ENCODE data around the gene RAB28. TPM values are rescaled to one million over a fixed set of nuclear protein-coding genes. Genes with fewer than 3 reads are reported as not detected.

Gene RAB28
- total RNA-seq, 1 donor from 2014 or later: 26.9 TPM

DNA sequence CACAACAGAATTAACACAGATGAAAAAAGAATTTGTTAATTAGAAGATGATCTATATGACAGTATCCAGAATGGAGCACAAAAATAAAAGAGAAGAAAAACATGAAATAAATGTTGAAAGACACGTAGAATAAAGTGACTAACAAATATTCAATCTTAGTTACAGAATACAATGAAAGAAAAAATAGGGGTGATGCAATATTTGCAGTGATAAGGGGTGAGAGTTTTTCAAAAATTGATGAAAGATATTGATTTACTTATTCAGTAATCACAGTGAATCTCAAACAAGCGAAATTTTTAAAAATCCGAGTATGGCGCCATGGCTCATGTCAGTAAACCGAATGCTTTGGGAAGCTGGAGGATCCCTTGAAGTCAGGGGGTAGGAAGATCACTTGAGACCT lies 20.2 kb upstream of the RAB28 start:
- H3K27ac Mint-ChIP-seq: no peak overlapping the region
- H3K36me3 Mint-ChIP-seq (ENCODE audit: insufficient read depth): no peaks in the 10 kb centered on the region
- H3K27me3 Mint-ChIP-seq: no peaks in the 10 kb centered on the region
- DNase-seq (ENCODE audit: low spot score, unreplicated experiment): no peak
- TF ChIP-seq, protein P1, sequence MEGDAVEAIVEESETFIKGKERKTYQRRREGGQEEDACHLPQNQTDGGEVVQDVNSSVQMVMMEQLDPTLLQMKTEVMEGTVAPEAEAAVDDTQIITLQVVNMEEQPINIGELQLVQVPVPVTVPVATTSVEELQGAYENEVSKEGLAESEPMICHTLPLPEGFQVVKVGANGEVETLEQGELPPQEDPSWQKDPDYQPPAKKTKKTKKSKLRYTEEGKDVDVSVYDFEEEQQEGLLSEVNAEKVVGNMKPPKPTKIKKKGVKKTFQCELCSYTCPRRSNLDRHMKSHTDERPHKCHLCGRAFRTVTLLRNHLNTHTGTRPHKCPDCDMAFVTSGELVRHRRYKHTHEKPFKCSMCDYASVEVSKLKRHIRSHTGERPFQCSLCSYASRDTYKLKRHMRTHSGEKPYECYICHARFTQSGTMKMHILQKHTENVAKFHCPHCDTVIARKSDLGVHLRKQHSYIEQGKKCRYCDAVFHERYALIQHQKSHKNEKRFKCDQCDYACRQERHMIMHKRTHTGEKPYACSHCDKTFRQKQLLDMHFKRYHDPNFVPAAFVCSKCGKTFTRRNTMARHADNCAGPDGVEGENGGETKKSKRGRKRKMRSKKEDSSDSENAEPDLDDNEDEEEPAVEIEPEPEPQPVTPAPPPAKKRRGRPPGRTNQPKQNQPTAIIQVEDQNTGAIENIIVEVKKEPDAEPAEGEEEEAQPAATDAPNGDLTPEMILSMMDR (IDR thresholded peaks at IDR 0.05; ENCODE audit: unreplicated experiment): no peak
- H3K4me1 Mint-ChIP-seq (ENCODE audit: low read depth): peaks cover 5% of the 10 kb centered on the region
- no peak overlapping the region for H3K4me3 Mint-ChIP-seq (ENCODE audit: low read depth)
- no peaks in the 10 kb centered on the region for H3K9me3 Mint-ChIP-seq (ENCODE audit: low read depth)

DNA sequence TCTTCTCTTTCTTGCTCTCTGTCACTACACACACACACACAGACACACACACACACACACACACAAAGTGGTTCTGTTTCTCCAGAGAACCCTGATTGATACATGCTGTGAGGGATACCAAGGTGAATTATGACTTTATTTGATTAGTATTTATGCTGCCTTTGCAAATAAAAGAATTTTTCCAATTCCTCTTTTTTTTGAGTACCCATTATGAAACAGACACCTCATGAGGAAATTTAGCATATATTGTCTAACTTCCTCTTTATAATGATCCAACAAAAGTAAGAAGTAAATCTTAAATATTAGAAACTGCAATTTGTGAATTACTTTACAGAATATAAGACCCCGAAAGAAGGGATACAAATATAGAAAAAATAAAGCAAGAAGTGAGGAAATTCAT lies 14.3 kb upstream of the RAB28 start:
- Mint-ChIP-seq H3K4me3 (ENCODE audit: low read depth) (no peak overlapping the region), H3K27ac (no peak overlapping the region), H3K4me1 (ENCODE audit: low read depth) (peaks cover 5% of the 10 kb centered on the region), H3K27me3 (no peaks in the 10 kb centered on the region), H3K9me3 (ENCODE audit: low read depth) (no peaks in the 10 kb centered on the region), H3K36me3 (ENCODE audit: insufficient read depth) (no peaks in the 10 kb centered on the region)
- TF ChIP-seq, protein P1 (IDR thresholded peaks at IDR 0.05; ENCODE audit: unreplicated experiment): no peak
- DNase-seq (ENCODE audit: low spot score, unreplicated experiment): no peak

DNA sequence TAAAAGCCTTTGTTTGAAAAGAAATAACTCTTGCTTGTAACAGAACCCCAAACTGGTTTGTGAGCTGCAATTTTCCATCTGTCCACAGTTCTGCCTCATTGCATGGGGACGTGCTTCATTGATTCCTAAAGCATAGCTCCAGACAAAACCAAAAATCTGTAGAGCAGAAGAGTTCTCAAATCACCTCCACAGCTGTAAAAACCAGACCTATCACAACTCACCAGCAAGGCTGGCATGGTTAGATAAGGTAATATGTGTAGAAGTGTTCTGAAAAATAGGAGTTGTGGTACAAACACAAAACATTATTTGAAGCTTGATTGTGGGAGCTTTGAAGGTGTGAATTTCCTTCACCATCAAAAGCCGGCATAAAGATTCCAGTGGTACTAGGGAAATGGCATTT lies 12.5 kb upstream of the RAB28 start:
- no peak overlapping the region for H3K4me3 Mint-ChIP-seq (ENCODE audit: low read depth)
- no peak for DNase-seq (ENCODE audit: low spot score, unreplicated experiment)
- TF ChIP-seq, protein P1 (IDR thresholded peaks at IDR 0.05; ENCODE audit: unreplicated experiment): no peak
- peaks cover 5% of the 10 kb centered on the region for H3K4me1 Mint-ChIP-seq (ENCODE audit: low read depth)
- H3K27ac Mint-ChIP-seq: no peak overlapping the region
- H3K27me3 Mint-ChIP-seq: no peaks in the 10 kb centered on the region
- no peaks in the 10 kb centered on the region for H3K36me3 Mint-ChIP-seq (ENCODE audit: insufficient read depth)
- no peaks in the 10 kb centered on the region for H3K9me3 Mint-ChIP-seq (ENCODE audit: low read depth)

DNA sequence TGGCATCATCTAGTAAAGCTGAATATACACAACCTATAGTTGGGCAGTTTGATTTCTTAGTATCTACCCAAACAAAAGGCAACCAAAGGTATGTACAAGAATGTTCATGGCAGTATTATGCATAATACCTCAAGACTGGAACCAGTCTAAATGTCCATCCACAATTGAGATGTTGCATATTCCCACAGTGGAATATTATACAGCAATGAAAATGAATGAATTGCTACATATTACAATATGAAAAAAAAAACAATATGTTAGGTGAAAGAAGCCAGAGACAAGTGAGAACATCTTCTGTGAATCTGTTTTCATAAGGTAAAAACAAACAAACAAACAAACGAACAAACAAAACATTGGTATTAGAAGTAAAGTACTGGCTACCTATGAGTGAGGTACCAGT lies 11.6 kb upstream of the RAB28 start:
- Mint-ChIP-seq H3K27me3 (no peaks in the 10 kb centered on the region), H3K9me3 (ENCODE audit: low read depth) (no peaks in the 10 kb centered on the region), H3K27ac (no peak overlapping the region), H3K4me3 (ENCODE audit: low read depth) (no peak overlapping the region), H3K4me1 (ENCODE audit: low read depth) (peaks cover 5% of the 10 kb centered on the region), H3K36me3 (ENCODE audit: insufficient read depth) (no peaks in the 10 kb centered on the region)
- TF ChIP-seq, protein P1 (IDR thresholded peaks at IDR 0.05; ENCODE audit: unreplicated experiment): no peak
- no peak for DNase-seq (ENCODE audit: low spot score, unreplicated experiment)

DNA sequence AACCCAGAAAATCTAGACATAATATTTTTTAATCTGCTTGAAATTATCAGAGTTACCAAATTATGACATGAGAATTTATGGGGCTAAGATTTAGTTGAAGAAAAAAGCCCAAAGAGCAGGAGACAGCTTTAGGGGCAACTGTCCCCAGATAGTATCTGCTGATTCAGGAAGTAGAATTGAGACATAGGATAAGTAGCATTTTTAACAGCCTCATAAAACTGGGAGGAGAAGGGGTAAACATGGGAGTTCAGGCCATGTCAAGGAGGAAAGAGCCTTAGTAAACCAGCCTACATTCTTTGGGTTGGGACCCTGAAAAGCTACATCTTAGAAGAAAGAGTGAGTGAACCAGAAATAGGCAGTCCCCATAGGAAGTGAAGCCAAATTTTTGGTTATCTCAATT lies 9.7 kb upstream of the RAB28 start:
- Mint-ChIP-seq H3K27ac (no peak overlapping the region), H3K9me3 (ENCODE audit: low read depth) (no peaks in the 10 kb centered on the region), H3K4me3 (ENCODE audit: low read depth) (no peak overlapping the region), H3K36me3 (ENCODE audit: insufficient read depth) (no peaks in the 10 kb centered on the region), H3K4me1 (ENCODE audit: low read depth) (no peaks in the 10 kb centered on the region), H3K27me3 (no peaks in the 10 kb centered on the region)
- TF ChIP-seq, protein P1 (IDR thresholded peaks at IDR 0.05; ENCODE audit: unreplicated experiment): no peak
- no peak for DNase-seq (ENCODE audit: low spot score, unreplicated experiment)
